ENCODE data around the gene MOGAT2.

GRCh38 chr11:75757651-75758050 lies 40.0 kb downstream of the MOGAT2 start:
- TF ChIP-seq, protein P1, sequence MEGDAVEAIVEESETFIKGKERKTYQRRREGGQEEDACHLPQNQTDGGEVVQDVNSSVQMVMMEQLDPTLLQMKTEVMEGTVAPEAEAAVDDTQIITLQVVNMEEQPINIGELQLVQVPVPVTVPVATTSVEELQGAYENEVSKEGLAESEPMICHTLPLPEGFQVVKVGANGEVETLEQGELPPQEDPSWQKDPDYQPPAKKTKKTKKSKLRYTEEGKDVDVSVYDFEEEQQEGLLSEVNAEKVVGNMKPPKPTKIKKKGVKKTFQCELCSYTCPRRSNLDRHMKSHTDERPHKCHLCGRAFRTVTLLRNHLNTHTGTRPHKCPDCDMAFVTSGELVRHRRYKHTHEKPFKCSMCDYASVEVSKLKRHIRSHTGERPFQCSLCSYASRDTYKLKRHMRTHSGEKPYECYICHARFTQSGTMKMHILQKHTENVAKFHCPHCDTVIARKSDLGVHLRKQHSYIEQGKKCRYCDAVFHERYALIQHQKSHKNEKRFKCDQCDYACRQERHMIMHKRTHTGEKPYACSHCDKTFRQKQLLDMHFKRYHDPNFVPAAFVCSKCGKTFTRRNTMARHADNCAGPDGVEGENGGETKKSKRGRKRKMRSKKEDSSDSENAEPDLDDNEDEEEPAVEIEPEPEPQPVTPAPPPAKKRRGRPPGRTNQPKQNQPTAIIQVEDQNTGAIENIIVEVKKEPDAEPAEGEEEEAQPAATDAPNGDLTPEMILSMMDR (IDR thresholded peaks at IDR 0.05 in 2 of 3, conservative IDR thresholded peaks at IDR 0.05 in 1 of 3; ENCODE audit: borderline replicate concordance in 1 of 3, insufficient read depth in 1 of 3, low read depth in 2 of 3, low read length in 2 of 3), result no peak
- TF ChIP-seq CEBPB (IDR thresholded peaks at IDR 0.05; ENCODE audit: low read depth) (no peak), EZH2 (IDR thresholded peaks at IDR 0.05) (no peak), RAD21 (IDR thresholded peaks at IDR 0.05; ENCODE audit: low read depth) (no peak), POLR2A (IDR thresholded peaks at IDR 0.05; ENCODE audit: borderline replicate concordance, extremely low read depth, insufficient read depth, insufficient read length) (no peak), ZNF274 (IDR thresholded peaks at IDR 0.05; ENCODE audit: low read depth, low read length) (no peak), EZH2phosphoT487 (IDR thresholded peaks at IDR 0.05; ENCODE audit: borderline replicate concordance) (no peak), POLR2AphosphoS5 (IDR thresholded peaks at IDR 0.05; ENCODE audit: low read depth, low read length) (no peak), MAX (IDR thresholded peaks at IDR 0.05) (no peak)
- TF ChIP-seq, protein P2, sequence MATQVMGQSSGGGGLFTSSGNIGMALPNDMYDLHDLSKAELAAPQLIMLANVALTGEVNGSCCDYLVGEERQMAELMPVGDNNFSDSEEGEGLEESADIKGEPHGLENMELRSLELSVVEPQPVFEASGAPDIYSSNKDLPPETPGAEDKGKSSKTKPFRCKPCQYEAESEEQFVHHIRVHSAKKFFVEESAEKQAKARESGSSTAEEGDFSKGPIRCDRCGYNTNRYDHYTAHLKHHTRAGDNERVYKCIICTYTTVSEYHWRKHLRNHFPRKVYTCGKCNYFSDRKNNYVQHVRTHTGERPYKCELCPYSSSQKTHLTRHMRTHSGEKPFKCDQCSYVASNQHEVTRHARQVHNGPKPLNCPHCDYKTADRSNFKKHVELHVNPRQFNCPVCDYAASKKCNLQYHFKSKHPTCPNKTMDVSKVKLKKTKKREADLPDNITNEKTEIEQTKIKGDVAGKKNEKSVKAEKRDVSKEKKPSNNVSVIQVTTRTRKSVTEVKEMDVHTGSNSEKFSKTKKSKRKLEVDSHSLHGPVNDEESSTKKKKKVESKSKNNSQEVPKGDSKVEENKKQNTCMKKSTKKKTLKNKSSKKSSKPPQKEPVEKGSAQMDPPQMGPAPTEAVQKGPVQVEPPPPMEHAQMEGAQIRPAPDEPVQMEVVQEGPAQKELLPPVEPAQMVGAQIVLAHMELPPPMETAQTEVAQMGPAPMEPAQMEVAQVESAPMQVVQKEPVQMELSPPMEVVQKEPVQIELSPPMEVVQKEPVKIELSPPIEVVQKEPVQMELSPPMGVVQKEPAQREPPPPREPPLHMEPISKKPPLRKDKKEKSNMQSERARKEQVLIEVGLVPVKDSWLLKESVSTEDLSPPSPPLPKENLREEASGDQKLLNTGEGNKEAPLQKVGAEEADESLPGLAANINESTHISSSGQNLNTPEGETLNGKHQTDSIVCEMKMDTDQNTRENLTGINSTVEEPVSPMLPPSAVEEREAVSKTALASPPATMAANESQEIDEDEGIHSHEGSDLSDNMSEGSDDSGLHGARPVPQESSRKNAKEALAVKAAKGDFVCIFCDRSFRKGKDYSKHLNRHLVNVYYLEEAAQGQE (IDR thresholded peaks at IDR 0.05; ENCODE audit: low read depth), result no peak
- TF ChIP-seq, protein P3, sequence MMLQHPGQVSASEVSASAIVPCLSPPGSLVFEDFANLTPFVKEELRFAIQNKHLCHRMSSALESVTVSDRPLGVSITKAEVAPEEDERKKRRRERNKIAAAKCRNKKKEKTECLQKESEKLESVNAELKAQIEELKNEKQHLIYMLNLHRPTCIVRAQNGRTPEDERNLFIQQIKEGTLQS (IDR thresholded peaks at IDR 0.05), result no peak
